SU-DHL-6 (cell line): Measurements from ENCODE around the gene OTUD4.

Source experiments
- H2AFZ ChIP-seq: fragments of 200-600 bp; sonication (generic); 2 replicates; pipeline ENCODE4 v1.6.1; 2014; ENCODE audit warnings: low read depth, mild to moderate bottlenecking, moderate library complexity, mixed read lengths, antibody characterized with exemption, low read length; ENCODE audit not compliant: severe bottlenecking
- H3F3A ChIP-seq: fragments of 200-600 bp; shearing (Covaris generic); 2 replicates; pipeline ENCODE4 v1.6.0; 2016; ENCODE audit warnings: antibody characterized with exemption, mild to moderate bottlenecking; ENCODE audit not compliant: insufficient read depth
- H3K27ac ChIP-seq: fragments of 200-600 bp; sonication (generic); 2 replicates; pipeline ENCODE4 v1.5.1; 2016; ENCODE audit warnings: low read depth, mild to moderate bottlenecking, low read length, moderate library complexity, mixed read lengths
- H3K27me3 ChIP-seq: fragments of 200-600 bp; sonication (generic), shearing (Covaris generic); 2 replicates; pipeline ENCODE4 v1.6.0; 2014; ENCODE audit warnings: mild to moderate bottlenecking, low read length
- H3K36me3 ChIP-seq: fragments of 200-600 bp; sonication (generic); 2 replicates; pipeline ENCODE4 v1.6.1; 2014; ENCODE audit warnings: mild to moderate bottlenecking, low read length, mixed read lengths
- H3K4me2 ChIP-seq: fragments of 300-600, 200-600 bp; shearing (Covaris generic), sonication (generic); 2 replicates; pipeline ENCODE4 v1.6.0; 2014; ENCODE audit warnings: low read length, low read depth, mild to moderate bottlenecking; ENCODE audit not compliant: poor library complexity, severe bottlenecking
- H3K4me3 ChIP-seq: fragments of 200-600 bp; sonication (generic); 2 replicates; pipeline ENCODE4 v1.5.1; 2014; ENCODE audit warnings: antibody characterized with exemption, low read length, mild to moderate bottlenecking, mixed read lengths; ENCODE audit not compliant: insufficient read depth, poor library complexity, severe bottlenecking
- H3K79me2 ChIP-seq: fragments of 200-600 bp; sonication (generic); 2 replicates; pipeline ENCODE4 v1.6.1; 2014; ENCODE audit warnings: mild to moderate bottlenecking, low read length, moderate library complexity; ENCODE audit not compliant: insufficient read depth
- H3K9ac ChIP-seq: fragments of 200-600 bp; sonication (generic); 2 replicates; pipeline ENCODE4 v1.7.0; 2014; ENCODE audit warnings: mild to moderate bottlenecking, low read length
- H3K9me2 ChIP-seq: fragments of 200-600 bp; sonication (generic); replicated peaks from 2 replicates; pipeline ENCODE4 v1.6.1; 2014; ENCODE audit warnings: low read length; ENCODE audit not compliant: insufficient read depth
- H3K9me3 ChIP-seq: fragments of 200-600 bp; sonication (generic); 2 replicates; pipeline ENCODE4 v1.6.1; 2014; ENCODE audit warnings: low read length, mixed read lengths; ENCODE audit not compliant: insufficient read depth
- H4K20me1 ChIP-seq: fragments of 200-600 bp; sonication (generic); 2 replicates; pipeline ENCODE4 v1.6.1; 2014; ENCODE audit warnings: low read depth, mild to moderate bottlenecking, antibody characterized with exemption, low read length, moderate library complexity, mixed read lengths
- CTCF ChIP-seq: fragments of 200-600 bp; sonication (generic); IDR thresholded peaks from one replicate; pipeline ENCODE4 v1.5.1; 2017; ENCODE audit warnings: antibody characterized with exemption, mild to moderate bottlenecking, low read length, moderate library complexity; ENCODE audit not compliant: insufficient read depth, poor library complexity, severe bottlenecking
- EZH2phosphoT487 ChIP-seq: fragments of 200-600 bp; sonication (generic), shearing (Covaris generic); conservative IDR thresholded peaks from 2 replicates; pipeline ENCODE4 v1.6.1; 2018; ENCODE audit warnings: mild to moderate bottlenecking, antibody characterized with exemption, low read length, moderate library complexity, mixed read lengths

OTUD4 gene

GRCh38 chr4:145130788-145131399, 49.5 kb downstream of the OTUD4 start:
- H4K20me1 ChIP-seq = no peaks in the 10 kb centered on the region
- H3K9ac ChIP-seq = no peak overlapping the region
- H3F3A ChIP-seq = peaks cover 47% of the 10 kb centered on the region
- H3K79me2 ChIP-seq = no peaks in the 10 kb centered on the region
- H2AFZ ChIP-seq = no peak overlapping the region
- no peak overlapping the region for H3K27ac ChIP-seq
- H3K27me3 ChIP-seq = no peaks in the 10 kb centered on the region
- no peak overlapping the region for H3K4me3 ChIP-seq
- TF ChIP-seq EZH2phosphoT487 (no peak), CTCF (no peak)
- H3K9me2 ChIP-seq = no peaks in the 10 kb centered on the region
- H3K4me2 ChIP-seq = no peak overlapping the region
- no peaks in the 10 kb centered on the region for H3K9me3 ChIP-seq
- H3K36me3 ChIP-seq = peaks cover 25% of the 10 kb centered on the region; the same call in 1 of the 2 replicates

GRCh38 chr4:145130130-145130529, 50.3 kb downstream of the OTUD4 start:
- Histone ChIP-seq H3F3A (peaks cover 47% of the 10 kb centered on the region), H4K20me1 (no peaks in the 10 kb centered on the region)

DNA sequence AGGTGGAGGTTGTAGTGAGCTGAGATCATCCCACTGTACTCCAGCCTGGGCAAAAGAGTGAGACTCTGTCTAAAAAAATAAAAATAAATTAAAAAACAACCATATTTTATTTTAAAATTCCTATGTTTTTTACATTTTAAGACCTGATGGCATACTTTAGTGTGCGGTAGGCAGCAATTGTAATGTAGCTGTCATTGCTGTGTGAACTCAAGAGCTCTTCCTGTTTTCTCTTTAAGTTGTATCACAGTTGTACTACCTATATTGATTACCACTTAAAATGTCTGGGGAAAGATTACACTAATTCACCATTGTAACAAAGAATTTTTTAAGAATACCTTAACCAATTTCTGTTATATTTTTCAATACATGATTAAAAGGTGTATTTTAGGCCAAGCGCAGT, 55.0 kb downstream of the OTUD4 start:
- Histone ChIP-seq H3K36me3 (peaks cover 69% of the 10 kb centered on the region), H3K9ac (no peak overlapping the region), H3K9me2 (no peaks in the 10 kb centered on the region), H3K9me3 (no peaks in the 10 kb centered on the region), H3K4me3 (no peak overlapping the region), H2AFZ (no peak overlapping the region), H3K27me3 (no peaks in the 10 kb centered on the region), H3F3A (peaks cover 24% of the 10 kb centered on the region), H3K4me2 (no peak overlapping the region), H3K27ac (no peak overlapping the region), H4K20me1 (no peaks in the 10 kb centered on the region), H3K79me2 (no peaks in the 10 kb centered on the region)
- TF ChIP-seq CTCF (no peak), EZH2phosphoT487 (no peak)

More at GRCh38 chr4:145130130-145130529, 50.3 kb downstream of the OTUD4 start:
- Histone ChIP-seq H2AFZ (no peak overlapping the region), H3K79me2 (no peaks in the 10 kb centered on the region), H3K36me3 (peaks cover 25% of the 10 kb centered on the region; the same call in 1 of the 2 replicates), H3K9me2 (no peaks in the 10 kb centered on the region), H3K9ac (no peak overlapping the region), H3K4me3 (no peak overlapping the region), H3K9me3 (no peaks in the 10 kb centered on the region), H3K4me2 (no peak overlapping the region), H3K27ac (no peak overlapping the region), H3K27me3 (no peaks in the 10 kb centered on the region)
- TF ChIP-seq CTCF = no peak
- TF ChIP-seq EZH2phosphoT487 = no peak
